Parathyroid adenoma (tissue), 2 donors: Measurements from ENCODE around the gene SBF1.
A peak's percentile ranks its signal among the peaks of the same experiment; 100 is the strongest.

Source experiments
- H2AFZ ChIP-seq: fragments of 300-600 bp; sonication (generic); one replicate; pipeline ENCODE4 v1.7.0; 2017; ENCODE audit warnings: antibody characterized with exemption, mild to moderate bottlenecking
- H3K27ac ChIP-seq: fragments of 300-600 bp; sonication (generic); one replicate; pipeline ENCODE4 v1.7.0; 2017
- H3K27me3 ChIP-seq: fragments of 300-600 bp; sonication (generic); one replicate; pipeline ENCODE4 v1.7.0; 2017; ENCODE audit warnings: low read length; ENCODE audit not compliant: control insufficient read depth, insufficient read depth
- H3K36me3 ChIP-seq: fragments of 300-600 bp; sonication (generic); one replicate; pipeline ENCODE4 v1.7.0; 2017; ENCODE audit warnings: low read length; ENCODE audit not compliant: control insufficient read depth, insufficient read depth
- H3K4me1 ChIP-seq: fragments of 300-600 bp; sonication (generic); one replicate; pipeline ENCODE4 v1.7.0; 2017; ENCODE audit warnings: control low read depth
- H3K4me2 ChIP-seq: fragments of 300-600 bp; sonication (generic); one replicate; pipeline ENCODE4 v1.7.0; 2017; ENCODE audit warnings: low read length
- H3K4me3 ChIP-seq: fragments of 300-600 bp; sonication (generic); one replicate; pipeline ENCODE4 v1.7.0; 2017; ENCODE audit warnings: low read depth, low read length
- H3K79me2 ChIP-seq: fragments of 300-600 bp; sonication (generic); one replicate; pipeline ENCODE4 v1.7.0; 2017; ENCODE audit warnings: control low read depth
- H3K9ac ChIP-seq: fragments of 300-600 bp; sonication (generic); one replicate; pipeline ENCODE4 v1.7.0; 2017; ENCODE audit warnings: mild to moderate bottlenecking
- H3K9me3 ChIP-seq: fragments of 300-600 bp; sonication (generic); one replicate; pipeline ENCODE4 v1.7.0; 2017; ENCODE audit warnings: low read length; ENCODE audit not compliant: control insufficient read depth
- TF ChIP-seq, protein P1 (sequence below): fragments of 300-600 bp; sonication (generic); IDR thresholded peaks from one replicate; pipeline ENCODE4 v1.7.0; 2017; ENCODE audit warnings: antibody characterized with exemption, mild to moderate bottlenecking
- donor health status: primary hyperparathyroidism.

The SBF1 gene

DNA sequence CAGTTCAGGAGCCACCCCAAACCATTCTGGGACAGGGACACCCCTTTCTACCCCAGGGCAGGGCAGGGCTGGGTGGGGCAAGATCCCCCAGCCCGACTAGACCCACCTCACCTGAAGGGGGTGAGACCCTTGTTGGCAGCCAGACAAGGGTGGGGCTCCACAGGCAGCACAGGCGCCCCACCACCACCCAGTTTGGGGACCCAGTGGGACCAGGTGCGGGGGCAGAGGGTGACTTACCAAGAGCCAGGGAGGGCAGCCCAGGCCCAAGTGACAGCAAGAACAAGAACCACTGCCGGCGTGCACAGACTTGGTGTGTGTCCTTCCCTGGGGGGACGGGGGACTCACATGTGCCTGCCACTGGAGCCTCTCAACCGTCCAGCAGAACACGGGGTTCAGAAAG, 8.7 kb upstream of the SBF1 start:
- no peaks in the 10 kb centered on the region for H3K9me3 ChIP-seq
- H3K4me1 ChIP-seq = no peaks in the 10 kb centered on the region
- no peak overlapping the region for H3K4me3 ChIP-seq
- H3K4me2 ChIP-seq = no peak overlapping the region
- H3K27ac ChIP-seq = no peak overlapping the region
- H2AFZ ChIP-seq = no peak overlapping the region
- no peaks in the 10 kb centered on the region for H3K79me2 ChIP-seq
- H3K27me3 ChIP-seq = no peaks in the 10 kb centered on the region
- H3K36me3 ChIP-seq = no peaks in the 10 kb centered on the region
- no peak overlapping the region for H3K9ac ChIP-seq
- TF ChIP-seq, protein P1, sequence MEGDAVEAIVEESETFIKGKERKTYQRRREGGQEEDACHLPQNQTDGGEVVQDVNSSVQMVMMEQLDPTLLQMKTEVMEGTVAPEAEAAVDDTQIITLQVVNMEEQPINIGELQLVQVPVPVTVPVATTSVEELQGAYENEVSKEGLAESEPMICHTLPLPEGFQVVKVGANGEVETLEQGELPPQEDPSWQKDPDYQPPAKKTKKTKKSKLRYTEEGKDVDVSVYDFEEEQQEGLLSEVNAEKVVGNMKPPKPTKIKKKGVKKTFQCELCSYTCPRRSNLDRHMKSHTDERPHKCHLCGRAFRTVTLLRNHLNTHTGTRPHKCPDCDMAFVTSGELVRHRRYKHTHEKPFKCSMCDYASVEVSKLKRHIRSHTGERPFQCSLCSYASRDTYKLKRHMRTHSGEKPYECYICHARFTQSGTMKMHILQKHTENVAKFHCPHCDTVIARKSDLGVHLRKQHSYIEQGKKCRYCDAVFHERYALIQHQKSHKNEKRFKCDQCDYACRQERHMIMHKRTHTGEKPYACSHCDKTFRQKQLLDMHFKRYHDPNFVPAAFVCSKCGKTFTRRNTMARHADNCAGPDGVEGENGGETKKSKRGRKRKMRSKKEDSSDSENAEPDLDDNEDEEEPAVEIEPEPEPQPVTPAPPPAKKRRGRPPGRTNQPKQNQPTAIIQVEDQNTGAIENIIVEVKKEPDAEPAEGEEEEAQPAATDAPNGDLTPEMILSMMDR = no peak

DNA sequence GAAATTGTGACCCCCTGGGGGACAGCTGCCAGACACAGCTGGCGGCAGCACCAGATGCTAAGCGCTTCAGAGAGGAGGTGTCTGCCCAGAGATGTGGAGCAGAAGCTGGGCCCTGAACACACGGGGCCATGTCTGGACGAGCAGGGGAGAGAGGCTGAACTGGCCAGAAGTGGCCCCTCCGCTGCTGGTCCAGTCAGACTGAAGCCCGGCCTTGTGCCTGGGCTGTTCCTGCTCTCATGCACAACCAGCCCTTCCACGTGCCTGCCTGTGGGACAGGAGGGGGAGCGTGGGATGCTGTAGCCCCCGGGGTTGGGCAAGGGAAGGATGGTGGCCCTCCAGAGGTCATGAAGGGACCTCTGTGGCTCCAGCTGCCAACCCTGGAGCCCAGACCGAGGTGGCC, 8.3 kb upstream of the SBF1 start:
- H3K27ac ChIP-seq = no peak overlapping the region
- no peak overlapping the region for H3K4me2 ChIP-seq
- no peaks in the 10 kb centered on the region for H3K27me3 ChIP-seq
- H3K9me3 ChIP-seq = no peaks in the 10 kb centered on the region
- TF ChIP-seq, protein P1 = no peak
- no peaks in the 10 kb centered on the region for H3K36me3 ChIP-seq
- no peaks in the 10 kb centered on the region for H3K79me2 ChIP-seq
- H3K4me1 ChIP-seq = no peaks in the 10 kb centered on the region
- H3K4me3 ChIP-seq = no peak overlapping the region
- H3K9ac ChIP-seq = no peak overlapping the region
- H2AFZ ChIP-seq = no peak overlapping the region

DNA sequence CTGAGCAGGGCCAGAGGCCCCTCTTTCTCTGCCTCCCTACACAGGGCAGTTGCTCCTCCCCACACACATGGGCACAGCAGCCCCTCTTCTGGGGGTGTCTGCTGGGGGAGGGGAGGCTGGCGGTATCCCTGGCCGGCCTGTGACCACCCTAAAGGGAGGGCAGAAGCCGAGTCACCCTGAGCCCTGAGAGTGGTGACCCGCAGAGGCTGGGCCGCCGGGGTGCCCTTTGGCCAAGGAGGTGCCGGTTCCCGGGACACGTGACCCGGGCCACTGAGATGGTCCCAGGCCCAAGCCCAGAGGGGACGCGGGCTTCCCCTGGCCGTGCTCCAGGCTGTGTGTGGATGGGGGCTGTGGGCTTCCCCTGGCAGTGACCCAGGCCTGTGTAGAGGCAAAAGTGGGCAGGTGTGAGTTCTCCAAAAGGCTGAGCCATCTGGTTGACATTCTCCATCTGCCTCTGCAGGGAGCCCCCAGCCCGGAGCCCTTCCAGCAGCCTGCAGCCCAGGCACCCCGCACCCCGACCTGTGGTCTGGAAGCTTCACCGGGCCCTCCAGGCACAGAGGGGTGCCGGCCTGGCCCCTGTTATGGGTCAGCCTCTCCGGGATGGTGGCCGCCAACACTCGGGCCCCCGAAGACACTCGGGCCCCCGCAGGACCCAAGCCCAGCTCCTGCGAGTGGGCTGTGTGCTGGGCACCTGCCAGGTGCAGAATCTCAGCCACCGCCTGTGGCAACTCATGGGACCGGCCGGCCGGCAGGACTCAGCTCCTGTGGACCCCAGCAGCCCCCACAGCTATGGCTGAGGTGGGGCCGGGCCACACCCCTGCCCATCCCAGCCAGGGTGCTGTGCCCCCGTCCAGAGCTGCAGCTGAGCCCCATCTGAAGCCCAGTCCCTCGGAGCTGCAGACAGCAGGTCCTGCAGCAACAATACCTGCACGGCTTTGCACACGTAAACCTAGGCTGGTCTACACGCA, 7.6 kb upstream of the SBF1 start:
- H3K27ac ChIP-seq = no peak overlapping the region
- no peaks in the 10 kb centered on the region for H3K9me3 ChIP-seq
- H3K9ac ChIP-seq = no peak overlapping the region
- H3K36me3 ChIP-seq = no peaks in the 10 kb centered on the region
- TF ChIP-seq, protein P1 = no peak
- no peaks in the 10 kb centered on the region for H3K79me2 ChIP-seq
- H2AFZ ChIP-seq = no peak overlapping the region
- H3K4me2 ChIP-seq = no peak overlapping the region
- H3K4me1 ChIP-seq = no peaks in the 10 kb centered on the region
- no peaks in the 10 kb centered on the region for H3K27me3 ChIP-seq
- H3K4me3 ChIP-seq = no peak overlapping the region

DNA sequence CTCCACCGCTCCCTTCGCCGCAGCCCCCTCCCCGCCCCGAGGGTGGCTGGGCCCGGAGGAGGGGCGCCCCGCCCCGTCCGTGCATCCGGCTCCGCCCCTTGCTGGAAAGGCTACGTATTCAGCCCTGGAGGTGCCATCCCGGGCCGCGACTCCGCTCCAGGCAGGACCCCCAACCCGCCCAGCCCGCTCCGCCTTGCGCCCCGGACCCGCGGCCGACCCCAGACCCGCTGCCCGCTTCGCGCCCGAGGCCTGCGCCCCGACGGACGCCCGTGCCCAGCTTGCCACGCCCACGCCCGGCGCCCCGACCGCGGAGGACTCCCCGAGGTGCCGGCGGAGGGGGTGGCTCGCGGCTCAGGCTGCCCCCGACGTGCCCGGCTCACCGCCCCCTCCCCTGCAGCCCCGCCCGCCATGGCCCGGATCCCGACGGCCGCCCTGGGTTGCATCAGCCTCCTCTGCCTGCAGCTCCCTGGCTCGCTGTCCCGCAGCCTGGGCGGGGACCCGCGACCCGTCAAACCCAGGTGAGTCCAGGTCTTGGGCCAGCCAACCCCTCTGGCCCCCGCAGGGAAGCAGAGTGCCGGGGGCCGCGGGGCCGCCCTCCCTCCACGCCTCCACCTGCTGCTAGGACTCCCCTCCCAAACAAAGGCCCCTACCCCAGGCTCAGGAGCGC, 6.7 kb upstream of the SBF1 start, which contains the start of gene ADM2:
ADM2 (plus strand) TSS at position 104 of the 667 bp plus-strand sequence; CDS start at position 409, 305 bp downstream.
- Histone ChIP-seq H3K9ac (no peak within 1 kb of the TSS), H3K27me3 (no peaks in the 10 kb centered on the region), H2AFZ (peak within 1 kb of the TSS; percentile 28), H3K27ac (no peak within 1 kb of the TSS), H3K4me3 (no peak within 1 kb of the TSS), H3K9me3 (no peaks in the 10 kb centered on the region), H3K36me3 (no peaks in the 10 kb centered on the region), H3K4me2 (no peak within 1 kb of the TSS), H3K4me1 (no peaks in the 10 kb centered on the region), H3K79me2 (no peaks in the 10 kb centered on the region)
- TF ChIP-seq, protein P1 = no peak
